GM20431 (cell line): ENCODE results near the gene AAMP.

Source experiments
- in situ Hi-C: fragments of 300-500 bp; cut with MseI, MboI; formaldehyde crosslinking; loops from one replicate; pipeline ENCODE4 v1.15.0; 2020; ENCODE audit warnings: low sequenced_read_pairs; ENCODE audit not compliant: unreplicated experiment

AAMP gene

DNA sequence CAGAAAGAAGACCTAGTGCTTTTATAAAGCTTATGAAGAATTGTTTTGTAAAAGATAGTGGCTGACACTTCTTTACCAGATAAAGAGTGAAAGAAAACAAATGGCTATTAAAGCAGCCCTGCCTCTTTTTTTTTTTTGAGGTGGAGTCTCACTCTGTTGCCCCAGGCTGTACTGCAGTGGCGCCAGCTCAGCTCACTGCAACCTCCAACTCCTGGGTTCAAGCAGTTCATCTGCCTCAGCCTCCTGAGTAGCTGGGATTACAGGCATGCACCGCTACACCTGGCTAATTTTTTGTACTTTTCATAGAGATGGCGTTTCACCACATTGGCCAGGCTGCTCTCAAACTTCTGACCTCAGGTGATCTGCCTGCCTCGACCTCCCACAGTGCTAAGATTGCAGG is 40.1 kb downstream of the AAMP start:
- in situ Hi-C loops: no loop called here

DNA sequence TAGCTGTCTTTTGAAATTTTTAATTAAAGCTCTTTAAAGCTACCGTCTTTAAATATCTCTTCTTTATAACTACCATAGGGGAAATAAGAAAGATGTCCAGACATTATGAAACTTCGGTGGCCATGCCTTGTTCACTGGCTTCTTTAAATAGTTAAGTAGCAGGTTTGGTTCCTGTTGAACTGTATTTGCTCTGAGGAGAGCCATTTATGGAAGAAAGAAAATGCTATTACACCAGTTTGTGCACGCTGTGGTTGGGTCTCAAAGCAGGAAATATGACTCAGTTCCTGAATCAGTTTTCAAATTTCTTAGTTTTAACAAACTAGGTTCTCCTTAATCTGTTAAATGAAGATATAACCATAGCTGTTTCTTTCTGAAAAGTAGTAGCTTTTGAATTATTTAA is 40.7 kb downstream of the AAMP start:
- in situ Hi-C loops: no loop called here

DNA sequence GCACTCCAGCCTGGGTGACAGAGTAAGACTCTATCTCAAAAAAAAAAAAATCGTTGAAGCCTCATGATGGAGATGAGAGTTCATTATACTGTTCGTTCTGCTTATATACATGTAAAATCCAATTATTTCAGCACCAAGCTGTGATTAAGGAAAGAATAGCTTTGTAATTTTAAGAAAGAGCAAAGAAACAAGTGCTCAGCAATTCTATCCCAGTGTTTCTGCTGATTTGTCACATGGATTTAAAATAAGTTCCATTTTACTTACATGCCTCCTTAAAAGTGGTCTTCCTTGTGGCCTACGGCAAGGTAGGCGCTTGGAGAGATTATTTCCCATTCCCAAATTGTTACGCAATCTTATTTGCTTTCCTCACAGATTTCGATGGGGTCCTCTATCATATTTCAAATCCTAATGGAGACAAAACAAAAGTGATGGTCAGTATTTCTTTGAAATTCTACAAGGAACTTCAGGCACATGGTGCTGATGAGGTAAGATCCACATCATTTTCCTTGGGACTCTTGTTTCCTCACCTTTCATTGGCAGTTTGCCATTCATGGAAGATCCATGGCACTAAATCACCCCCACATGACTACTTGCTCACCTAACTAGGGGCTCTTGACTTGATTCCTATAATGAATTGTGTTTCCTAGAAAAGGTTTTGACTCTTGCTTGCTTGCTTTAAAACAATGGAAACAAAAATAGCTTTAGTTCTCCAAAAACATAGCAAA is 41.4 kb downstream of the AAMP start:
- in situ Hi-C loops: no loop called here

DNA sequence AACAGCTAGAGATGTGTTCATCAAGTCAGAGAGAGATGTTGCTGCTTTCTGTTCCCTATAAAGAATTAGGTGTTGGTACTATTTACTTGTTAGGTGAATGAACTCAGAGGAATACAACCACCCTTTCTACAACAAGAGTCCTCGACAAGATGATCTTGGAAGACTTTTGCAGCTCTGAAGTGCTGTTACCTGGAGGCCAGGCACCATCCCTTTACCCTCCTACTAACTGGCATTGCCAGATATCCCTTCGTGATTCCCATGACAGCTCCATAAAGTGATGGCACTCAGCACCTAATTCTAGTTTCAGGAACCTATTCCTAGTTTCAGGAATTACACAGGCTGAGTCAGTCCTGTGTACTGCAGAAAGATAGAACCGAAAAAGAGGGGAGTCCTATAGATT is 43.0 kb downstream of the AAMP start:
- in situ Hi-C loops: no loop called here

DNA sequence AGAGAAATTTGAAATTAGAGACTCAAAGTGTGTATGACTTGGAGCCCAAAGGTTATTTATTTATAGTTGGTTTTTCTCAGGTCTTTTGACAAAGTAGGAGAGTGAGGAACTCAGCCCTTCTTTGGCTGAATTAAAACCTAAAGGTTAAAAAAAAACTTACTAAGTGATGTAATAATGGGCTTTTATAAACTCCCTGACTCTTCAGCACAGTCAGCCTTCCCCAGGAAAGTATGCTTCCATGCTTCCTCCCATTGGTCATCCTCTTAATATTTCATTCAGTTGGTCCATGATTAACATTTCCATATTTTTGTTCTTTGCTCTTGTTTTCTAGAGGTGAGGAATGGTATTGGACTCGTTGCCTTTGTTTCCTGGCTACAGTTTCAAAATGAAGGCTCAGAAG is 45.8 kb downstream of the AAMP start:
- in situ Hi-C loops: no loop called here

DNA sequence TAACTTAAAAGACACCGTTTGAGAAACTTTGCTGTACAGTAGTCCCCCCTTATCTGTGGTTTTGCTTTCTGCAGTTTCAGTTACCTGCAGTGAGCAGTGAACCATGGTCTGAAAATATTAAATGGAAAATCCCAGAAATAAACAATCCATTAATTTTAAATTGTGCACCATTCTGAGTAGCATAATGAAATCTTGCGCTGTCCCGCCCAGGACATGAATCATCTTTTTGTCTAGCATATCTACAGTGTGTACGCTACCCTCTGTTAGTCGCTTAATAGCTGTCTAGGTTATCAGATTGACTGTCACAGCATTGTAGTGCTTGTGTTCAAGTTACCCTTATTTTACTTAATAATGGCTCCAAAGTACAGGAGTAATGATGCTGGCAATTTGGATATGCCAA is 46.9 kb downstream of the AAMP start:
- in situ Hi-C loops: no loop called here

DNA sequence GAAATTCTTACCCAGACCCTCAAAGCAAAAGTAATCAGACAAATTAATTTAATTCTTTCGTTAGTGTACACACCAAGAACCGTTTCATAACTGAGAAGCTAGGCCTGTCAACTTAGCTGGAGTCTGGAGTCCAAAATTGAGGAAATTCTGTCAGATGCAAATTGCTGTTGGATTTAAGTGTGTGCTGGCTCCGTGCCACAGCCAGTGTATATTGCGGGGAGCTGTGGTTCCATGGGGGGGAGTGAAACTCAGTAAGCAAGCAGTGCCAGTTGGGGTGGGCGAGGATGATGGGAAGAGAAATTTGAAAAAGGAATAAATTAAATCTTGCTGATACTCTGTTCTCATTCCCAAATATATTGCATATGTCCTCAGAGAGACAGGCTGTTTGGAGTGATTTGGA is 48.9 kb downstream of the AAMP start:
- in situ Hi-C loops: no loop called here

DNA sequence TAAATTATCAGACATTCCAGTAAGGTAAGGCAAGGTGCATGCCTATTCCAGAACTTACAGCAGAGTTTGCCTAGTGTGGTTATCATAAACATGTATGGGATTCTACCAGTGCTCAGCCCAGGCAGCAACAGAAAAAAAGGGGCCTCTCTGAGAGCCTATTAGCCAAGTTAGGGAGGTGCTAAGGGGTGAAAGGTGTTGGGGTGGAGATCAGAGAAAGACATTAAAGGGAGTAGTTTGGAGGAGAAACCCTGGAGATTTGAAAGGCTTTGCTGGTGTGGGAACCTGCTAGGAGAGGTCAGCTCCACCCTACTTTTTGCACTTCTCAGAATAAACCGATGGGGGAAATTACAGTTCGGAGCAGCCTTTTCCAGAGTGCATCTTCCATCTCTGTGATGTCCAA is 50.0 kb downstream of the AAMP start:
- in situ Hi-C loops: no loop called here

DNA sequence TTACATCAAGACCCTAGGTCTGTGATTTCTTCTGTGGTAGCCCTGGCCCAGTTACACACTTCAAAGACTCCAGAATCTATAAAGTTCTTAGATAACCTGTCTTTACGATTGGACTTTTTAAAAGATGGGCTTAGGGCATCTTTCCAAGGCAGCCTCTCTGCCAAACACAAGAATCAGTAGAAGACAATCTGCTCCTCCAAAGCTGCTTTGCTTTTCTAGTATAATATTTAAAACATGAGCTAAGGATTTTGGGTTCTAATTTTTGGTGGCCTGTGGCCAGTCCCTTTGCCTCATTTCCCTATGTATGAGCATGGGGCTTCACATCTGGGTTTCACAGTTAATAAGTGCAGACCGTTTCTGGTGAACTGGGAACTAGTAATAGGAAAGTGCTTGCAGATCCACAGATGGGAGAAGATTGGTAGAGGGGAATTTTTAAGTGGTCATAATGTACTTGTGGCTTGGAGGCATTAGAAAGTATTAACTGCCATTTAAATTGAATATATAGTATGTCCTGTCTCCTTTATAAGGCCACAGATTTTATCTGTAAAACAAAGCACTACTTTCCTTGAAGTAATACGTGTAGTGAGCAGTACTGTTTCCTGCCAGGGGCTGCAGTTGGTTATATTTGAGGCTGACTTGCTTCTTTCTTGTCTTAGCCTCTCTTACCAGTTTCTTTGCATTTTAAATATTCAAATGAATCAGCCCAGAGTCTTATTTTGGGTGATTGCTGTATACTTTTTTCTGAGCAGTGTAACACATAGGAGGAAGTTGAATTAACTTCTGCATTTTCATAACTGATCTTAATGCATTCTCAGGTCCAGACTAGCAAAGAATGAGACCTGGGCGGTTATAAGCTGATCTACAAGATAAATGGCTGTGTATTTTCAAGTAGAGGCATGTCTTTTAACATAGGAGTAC is 51.4 kb downstream of the AAMP start:
- in situ Hi-C loops: no loop called here

DNA sequence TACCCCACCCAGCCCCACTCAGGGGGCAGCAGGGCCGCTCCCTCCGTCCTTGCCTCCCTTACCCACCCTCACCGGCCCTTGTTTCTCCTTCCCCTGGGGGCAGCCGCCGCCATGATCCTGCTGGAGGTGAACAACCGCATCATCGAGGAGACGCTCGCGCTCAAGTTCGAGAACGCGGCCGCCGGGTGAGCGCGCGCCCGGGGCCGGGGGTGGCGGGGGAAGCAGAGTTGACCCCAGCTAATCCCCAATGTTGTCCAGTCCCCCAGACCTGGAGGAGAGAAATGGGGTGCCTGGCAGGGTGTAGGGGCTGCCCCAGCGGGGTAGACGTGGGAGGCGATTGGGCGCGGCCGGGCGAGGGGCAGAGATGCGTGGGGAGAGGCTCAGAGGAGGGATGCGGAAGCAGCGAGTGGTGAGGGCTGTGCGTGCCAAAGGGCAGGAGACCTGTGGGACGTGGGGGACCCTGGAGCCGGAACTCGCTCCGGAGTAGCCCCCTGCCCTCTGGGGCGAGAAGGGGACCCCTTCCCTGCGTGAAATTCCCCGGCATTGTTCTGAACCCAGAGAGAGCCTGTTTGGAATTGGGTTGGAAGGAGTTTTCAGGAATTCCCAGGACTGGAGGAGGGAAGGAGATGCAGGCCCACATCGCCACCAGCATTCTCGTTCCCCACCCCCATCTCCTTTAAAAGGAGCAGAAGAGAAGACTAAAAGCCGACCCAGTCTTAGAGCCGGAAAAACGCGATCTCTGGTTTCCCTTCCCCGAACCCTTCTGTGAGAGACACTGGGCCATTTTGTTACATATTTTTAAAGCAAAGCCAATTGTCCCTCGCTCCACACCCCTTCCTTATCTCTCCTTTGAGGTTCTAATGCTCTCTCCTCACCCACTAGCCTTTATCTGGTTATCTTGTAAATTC is 52.3 kb downstream of the AAMP start:
- in situ Hi-C loops: no loop called here

DNA sequence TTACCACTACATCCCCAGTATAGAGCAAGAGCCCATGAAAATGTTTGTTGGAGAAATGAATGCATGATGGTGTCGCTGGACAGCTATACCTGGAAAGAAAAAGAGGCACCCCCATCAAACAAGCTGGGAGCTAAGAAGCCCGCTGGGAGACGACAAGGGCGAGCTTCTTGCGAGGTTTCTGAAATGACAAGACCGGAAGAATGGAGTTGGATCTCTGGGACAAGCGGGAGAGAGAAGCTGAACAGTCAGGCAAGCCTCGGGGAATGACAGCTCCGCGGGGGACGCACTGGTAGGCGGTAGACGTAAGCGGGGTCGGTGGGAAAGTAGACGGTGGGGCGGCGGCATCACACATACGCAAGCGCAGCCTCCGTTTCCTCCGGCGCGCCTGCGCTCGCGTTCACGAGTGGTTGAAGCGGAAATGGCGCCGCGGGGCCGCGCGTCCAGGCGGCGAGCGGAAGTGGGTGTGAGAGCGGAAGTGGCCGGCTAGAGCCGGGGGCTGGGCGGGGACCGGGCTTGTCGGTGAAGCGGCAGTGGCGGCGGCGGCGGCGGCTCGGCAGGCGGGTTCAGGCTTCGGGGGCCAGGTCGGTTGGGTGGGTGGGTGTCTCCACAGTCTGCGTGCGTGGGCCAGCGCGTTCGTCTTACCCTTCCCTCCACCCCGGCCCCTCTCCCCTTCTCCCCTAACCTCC is 53.1 kb downstream of the AAMP start, which contains the start of gene ARPC2:
ARPC2 (plus strand) TSS at position 516 of the 686 bp plus-strand sequence. CDS start 282 bp downstream, outside the sequence.
- in situ Hi-C loops: no loop called here

DNA sequence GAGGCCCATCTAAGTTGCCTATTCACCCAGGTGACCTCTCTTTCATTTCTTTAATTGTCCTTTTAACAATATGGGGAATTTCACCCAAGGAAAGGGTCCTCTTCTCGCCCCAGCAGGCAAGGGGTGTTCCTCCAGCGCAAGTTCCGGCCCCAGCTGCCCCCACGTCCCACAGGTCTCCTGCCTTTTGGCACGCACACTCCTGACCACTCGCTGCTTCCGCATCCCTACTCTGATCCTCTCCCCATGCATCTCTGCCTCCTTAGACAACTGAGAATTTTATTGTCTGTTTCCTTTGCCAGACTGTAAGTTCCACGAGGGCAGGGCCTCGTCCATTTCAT is 53.6 kb downstream of the AAMP start:
- in situ Hi-C loops: no loop called here
